ENCODE data around the gene GNAL. TPM values are rescaled to one million over a fixed set of nuclear protein-coding genes. Genes with fewer than 3 reads are reported as not detected.
"Not testable (repeated sequence)": the region's sequence is repeated elsewhere in the genome, so short reads cannot be mapped to it uniquely, and the experiment has no call there.

GNAL gene
- polyA plus RNA-seq, 1 donor = 1.1 TPM

DNA sequence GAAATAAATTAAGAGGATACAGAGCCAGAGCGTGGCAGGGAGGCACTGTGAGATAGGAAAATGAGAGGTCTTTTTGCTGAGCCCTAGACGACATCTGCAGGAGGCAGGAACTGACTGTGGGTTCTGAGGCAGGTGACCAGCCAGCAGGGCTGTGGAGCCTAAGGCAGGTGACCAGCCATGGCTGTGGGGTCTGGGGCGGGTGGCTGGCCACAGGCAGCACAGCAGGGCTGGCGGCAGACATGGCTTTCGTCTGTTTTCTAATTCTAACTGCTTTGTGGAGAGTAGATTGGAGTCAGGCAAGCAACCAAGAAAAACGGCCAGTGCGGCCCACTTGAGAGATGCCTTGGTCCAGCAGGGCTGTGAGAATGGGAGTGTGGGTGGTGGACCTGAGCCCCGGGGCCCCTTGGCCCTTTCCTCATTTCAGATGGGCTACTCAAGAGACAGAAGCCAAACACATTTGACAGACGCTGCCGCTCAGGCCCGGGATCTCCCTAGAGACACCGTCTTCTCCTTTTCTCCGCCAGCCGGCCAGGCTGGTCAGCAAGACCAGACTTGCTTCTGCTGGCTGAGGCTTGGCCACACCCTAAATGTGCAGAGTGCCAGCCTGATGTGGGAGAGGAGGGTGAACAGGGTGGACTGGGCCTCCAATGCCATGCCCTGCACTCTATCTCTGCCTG lies 19.7 kb upstream of the GNAL start:
- DNase-seq (ENCODE audit: low read depth) = no peak

DNA sequence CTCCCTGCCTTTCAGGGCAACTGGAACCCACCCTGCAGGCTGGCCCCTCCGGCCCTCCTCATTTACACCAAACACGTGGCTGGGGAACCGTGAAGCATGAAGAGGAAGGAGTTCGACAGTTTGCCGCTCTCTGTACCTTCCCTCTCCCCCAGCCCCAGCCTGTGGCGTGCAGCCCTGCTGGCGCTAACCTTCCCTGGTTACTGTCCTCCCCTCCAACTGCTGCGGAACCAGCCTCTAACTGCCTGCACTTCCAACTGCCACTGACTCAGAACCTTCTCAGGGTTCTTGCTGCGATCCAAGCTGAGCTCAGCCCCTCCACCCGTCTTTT lies 19.2 kb upstream of the GNAL start:
- no peak for DNase-seq (ENCODE audit: low read depth)

DNA sequence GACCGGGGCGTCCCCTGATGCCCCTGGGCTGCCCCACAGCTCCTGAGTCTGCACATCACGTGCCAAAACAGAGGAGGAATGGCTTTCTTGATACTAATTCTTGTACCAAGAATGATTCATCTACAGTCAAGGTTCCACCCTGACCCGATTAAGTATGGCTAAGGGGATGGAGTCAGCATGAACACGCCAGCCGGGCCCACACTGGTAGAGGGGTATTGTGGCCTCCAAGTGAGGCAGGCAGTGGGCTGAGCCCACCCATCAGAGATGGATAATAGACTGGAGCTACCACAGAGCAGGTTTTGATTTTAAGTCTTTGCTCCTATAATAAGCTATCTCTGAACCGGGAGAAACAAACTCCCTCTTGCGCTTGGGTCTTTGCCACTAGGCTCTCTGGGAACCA lies 17.9 kb upstream of the GNAL start:
- DNase-seq (ENCODE audit: low read depth) = no peak

DNA sequence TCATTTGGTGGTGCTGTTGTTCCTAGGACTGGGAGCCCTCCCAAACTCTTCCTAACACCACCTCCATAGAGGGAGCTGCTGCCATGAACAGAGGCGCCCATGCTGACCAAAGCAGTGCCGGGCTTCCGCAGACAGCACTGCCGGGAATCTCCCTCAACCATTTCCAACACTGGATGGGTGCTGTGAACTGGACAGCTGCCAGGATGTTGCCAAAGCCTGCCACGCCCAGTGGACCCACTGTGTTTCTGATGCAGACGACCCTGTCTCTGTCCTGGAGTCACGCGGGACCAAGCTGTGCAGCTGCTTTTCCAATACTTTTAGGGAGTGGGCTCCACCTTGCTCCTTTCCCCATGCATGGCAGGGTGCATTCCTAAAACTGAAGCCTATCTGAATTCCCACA lies 16.9 kb upstream of the GNAL start:
- no peak for DNase-seq (ENCODE audit: low read depth)

DNA sequence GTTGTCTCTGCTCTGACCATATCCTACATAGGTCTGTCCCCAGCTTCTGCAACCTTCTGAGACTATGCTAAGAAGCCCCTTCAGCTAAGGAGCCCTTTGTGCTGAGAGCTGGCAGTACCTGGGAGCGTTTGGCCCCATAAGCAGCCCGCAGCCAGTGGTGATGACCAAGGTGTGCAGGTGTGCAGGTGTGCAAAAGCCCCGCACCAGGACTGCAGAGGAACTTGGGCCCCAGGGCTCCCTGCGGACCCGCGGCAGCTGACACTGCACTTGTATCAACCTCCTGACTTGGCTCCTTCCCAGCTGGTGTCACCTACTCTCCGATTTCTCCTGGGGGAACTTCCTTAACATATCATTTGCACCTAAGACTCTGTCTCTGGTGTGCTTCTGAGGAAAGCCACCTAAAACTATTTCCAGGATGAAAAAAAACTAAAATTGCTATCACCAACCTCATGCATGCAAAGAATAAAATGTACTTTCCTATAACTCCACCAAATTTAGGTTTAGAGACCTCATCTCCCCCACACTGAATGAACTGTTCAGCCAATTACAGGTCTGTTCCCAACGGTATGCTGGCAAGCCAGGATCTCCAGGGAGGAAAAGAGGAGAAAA lies 16.1 kb upstream of the GNAL start:
- no peak for DNase-seq (ENCODE audit: low read depth)

DNA sequence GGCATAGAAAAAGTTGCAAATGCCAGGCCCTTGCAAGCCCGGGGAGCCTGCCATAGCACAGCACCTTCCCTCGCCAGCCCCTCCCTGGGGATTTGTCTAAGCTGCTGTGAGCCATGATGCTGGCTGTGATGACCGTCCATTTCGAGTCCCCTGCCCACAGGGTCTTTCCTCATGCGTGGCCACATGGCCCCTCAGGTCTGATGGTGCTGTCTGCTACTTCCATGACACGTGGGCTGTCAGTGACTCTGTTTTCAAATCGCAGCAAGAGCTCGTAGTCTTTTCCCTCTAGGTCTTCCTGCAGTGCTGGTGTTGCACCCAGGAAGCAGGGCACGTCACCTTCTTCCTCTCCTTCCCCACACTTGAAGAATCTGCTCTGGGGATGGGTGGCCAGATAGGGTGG lies 15.5 kb upstream of the GNAL start:
- no peak for DNase-seq (ENCODE audit: low read depth)

DNA sequence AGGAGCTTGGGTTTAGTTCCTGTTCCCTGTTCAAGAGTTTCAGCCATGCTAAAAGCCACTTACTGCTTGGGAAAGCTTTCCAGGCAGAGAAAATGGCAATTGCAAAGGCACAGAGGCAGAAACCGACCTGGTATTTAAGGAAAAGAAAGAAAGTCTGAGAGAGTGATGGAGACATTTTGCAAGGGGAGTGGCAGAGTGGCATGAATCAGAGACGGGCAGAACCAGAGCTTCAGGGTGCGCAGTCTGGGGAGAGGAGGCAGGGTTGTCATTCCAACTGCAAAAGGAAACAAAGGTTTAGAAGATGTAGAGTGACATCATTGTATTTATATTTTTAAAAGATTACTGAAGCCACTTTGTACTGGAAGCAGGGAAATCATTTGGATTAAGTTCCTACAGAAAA lies 14.9 kb upstream of the GNAL start:
- no peak for DNase-seq (ENCODE audit: low read depth)

DNA sequence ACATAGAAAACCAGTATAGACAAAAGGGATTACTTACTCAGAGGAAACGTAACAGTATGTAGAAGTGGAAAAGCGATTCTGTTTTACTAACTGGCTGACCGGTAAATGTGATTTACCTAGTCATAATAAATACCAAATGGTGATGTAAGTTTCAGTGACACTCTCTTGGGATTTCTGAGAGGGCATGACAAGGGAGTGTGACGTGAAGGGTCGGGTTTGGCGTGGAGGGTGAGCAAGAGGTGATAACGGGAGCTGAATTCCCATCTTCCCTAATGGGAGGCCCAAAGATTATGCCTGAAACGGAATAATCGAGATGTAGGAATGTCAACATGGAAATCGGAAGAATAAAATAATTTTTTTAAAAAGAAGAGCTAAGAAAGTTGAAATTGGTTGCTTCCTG lies 12.7 kb upstream of the GNAL start:
- DNase-seq (ENCODE audit: low read depth) = no peak

DNA sequence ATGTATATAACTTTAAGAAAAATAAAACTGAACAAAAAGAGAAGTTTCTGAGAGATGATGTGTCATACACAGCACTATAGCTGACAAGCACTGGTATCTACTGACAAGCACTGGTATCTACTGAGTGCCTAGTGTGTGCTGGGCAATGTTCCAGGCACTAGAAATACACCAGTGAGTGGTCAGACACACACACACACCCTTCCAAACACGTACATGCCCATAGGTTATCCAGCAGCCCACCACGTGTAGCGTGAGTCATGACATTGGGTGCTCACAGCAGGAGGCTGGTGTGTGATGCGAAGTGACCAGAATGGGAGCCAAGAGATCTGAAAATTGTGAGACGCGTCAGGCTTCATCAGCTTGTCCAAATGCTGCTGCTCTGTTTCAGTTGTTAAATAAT lies 12.2 kb upstream of the GNAL start:
- DNase-seq (ENCODE audit: low read depth) = no peak

DNA sequence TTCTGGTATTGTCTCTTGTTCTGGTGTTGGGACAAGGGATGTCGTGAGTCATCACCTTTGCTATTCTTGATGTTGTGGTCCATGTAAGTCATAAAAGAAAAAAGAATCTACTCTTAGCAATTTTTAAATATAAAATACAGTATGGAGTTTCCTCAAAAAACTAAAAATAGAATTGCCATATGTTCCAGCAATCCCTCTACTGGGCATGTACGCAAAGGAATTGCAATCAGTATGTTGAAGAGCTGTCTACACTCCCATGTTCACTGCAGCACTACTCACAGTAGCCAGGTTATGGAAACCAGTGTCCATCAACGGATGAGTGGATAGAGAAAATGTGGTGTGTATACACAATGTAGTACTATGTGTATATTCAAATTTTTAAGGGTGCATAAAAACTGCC lies 10.9 kb upstream of the GNAL start:
- no peak for DNase-seq (ENCODE audit: low read depth)

DNA sequence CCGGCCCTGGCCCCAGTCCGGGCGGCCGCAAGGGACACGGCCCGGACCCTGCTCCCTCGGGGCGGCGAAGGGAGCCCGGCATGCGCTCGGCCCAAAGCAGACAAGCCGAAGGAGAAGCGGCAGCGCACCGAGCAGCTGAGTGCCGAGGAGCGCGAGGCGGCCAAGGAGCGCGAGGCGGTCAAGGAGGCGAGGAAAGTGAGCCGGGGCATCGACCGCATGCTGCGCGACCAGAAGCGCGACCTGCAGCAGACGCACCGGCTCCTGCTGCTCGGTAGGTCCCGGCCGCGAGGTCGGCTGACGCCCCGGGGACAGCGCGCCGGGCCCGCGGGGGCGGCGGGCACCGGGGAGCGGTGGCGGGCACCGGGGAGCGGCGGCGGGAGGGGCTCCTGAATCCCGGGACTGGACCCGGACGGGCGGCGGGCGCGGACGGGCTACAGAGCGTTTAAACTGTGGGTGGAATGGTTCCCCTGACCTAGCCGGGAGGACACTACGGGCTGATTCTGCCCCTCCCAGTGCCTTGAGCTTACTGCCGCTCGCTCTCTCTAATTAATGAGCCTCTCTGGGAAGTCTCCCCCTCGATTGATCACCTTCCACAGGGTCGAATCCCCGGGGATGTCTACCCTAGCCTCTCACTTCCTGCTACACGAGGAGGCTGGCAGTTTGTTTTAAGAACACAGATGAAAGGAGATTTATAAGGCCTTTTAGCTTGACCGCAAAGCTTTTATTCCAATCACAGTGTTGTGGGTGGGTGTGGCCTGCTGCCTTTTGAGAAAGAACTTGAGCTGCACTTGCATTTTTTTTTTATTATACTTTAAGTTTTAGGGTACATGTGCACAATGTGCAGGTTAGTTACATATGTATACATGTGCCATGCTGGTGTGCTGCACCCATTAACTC lies 853 bp downstream of the GNAL start:
- DNase-seq (ENCODE audit: low read depth) = no peak

DNA sequence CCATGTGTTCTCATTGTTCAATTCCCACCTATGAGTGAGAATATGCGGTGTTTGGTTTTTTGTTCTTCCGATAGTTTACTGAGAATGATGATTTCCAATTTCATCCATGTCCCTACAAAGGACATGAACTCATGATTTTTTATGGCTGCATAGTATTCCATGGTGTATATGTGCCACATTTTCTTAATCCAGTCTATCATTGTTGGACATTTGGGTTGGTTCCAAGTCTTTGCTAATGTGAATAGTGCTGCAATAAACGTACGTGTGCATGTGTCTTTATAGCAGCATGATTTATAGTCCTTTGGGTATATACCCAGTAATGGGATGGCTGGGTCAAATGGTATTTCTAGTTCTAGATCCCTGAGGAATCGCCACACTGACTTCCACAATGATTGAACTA lies 1.6 kb downstream of the GNAL start:
- DNase-seq (ENCODE audit: low read depth) = not testable (repeated sequence)

DNA sequence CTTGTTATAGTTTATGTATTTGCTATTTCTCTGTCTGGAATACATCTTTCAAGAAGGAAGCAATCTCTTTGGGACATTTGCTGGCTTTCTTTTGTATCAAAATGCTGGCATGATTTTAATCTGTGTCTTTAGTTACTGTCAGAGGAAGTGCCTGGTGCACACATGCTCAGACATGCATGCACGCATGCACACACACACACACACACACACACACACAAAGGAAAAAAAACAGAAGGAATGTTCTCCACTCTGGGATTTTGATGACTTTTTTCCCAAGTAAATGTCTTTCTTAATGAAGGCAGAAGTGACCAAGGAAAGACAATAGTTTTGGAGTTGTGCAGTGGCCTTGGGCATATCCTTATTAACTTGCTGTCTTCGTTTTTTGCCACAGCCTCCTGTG lies 6.7 kb downstream of the GNAL start:
- DNase-seq (ENCODE audit: low read depth) = no peak

DNA sequence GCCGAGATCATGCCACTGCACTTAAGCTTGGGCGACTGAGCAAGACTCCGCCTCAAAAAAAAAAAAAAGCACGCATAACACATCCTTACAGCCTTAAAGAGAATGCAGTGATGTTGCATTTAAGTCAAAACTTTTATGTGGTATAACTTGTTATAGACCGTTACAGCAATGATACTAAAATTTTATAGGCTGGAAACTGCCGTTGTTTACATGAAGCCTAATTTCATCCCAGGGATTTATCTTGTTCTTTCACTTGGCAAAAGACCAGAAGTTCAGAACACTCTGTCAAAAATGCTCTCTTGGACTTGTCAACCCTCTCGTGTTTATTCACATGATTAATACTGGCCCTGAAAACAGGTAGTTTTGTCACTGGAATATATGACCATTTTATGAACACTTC lies 7.4 kb downstream of the GNAL start:
- no peak for DNase-seq (ENCODE audit: low read depth)

DNA sequence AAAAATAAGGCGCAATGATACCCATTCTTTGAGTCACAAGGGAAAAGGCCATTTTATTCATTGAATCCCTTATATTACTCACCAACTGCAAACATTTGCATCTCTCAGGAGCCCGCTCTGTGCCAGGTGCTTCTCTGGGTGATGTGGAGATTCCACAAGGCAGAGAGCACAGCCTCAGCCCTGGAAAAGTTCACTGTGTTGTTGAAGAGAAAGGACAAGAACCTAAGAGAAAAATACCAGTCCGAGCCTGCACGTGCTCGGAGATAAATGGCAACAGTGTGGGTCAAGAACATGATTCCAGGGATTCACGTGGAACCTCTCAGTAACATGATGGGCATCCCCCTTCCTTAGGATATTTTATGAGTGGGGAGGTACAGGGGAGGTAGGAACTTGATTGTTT lies 11.8 kb downstream of the GNAL start:
- DNase-seq (ENCODE audit: low read depth) = no peak

DNA sequence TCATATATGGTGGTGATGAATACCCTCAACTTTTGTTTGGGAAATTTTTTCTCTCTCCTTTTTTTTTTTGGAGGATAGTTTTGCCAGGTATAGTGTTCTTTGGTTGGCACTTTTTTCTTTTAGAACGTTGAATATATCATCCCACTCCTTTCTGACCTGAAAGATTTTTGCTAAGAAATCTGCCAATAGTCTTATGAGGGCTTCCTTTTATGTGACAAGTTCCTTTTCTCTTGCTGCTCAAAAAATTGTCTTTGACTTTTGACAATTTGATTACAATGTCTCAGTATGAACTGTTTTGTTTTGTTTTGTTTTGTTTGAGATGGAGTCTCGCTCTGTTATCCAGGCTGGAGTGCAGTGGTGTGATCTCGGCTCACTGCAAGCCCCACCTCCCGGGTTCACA lies 21.5 kb downstream of the GNAL start:
- DNase-seq (ENCODE audit: low read depth) = no peak

DNA sequence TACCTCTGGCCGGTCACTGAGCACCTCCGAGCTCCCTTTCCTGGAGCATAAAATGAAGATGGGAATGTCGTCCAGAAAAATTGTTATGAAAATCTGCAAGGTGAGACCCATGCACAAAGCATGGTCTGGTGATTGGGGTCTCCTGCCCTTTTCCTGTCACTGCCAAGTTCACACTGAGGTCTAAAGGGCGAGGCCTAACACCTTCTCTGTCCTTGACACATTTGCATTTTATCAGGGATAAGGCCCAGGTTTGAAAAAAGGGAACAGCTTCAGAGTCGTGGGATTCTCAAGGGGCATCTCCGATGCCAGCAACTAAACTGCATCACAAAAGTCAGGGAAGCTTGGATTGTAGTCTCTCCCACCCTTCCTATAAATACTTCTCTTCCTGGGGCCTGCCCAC lies 24.7 kb downstream of the GNAL start:
- DNase-seq (ENCODE audit: low read depth) = no peak

DNA sequence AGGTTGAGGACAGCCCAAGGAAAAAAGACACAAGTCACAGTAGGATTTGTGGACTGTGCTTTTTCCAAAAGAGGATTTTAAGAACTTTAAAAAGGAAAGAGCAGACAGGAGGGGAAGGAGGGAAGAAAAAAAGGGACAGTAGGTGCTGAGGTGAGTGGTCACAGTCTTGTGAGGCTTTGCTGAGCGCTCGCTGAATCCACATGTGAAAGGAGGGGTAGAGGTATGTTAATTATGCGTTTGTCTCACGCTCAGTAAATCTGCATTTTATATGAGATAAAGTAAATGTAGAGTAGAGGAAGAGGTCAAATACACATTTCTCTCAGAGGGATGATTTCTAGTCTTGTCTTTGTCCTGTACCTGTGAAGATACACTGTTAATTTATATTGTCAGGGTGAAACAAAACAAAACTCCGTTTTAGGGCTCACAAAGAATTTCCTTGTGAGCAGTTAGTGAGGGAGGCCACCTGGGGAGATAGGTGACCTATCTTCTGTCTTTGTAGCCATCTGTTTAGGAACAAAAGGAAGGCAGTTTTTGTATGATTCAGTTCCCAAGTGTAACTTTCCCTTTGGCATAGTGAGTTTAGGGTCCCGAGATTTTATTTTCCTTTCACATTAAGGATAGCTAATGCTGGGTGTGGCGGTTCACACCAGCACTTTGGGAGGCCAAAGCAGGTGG lies 25.3 kb downstream of the GNAL start:
- DNase-seq (ENCODE audit: low read depth) = no peak

DNA sequence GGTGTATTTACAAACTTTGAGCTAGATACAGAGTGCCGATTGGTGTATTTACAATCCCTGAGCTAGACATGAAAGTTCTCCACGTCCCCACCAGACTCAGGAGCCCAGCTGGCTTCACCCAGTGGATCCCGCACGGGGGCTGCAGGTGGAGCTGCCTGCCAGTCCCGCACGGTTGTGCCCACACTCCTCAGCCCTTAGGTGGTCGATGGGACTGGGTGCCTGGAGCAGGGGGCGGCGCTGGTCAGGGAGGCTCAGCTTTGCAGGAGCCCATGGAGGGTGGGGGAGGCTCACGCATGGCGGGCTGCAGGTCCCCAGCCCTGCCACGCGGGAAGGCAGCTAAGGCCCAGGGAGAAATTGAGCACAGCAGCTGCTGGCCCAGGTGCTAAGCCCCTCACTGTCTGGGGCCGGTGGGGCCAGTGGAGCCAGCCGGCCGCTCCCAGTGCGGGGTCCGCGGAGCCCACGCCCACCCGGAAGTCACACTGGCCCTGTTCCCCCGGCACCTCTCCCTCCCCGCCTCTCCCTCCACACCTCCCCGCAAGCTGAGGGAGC lies 27.8 kb downstream of the GNAL start:
- DNase-seq (ENCODE audit: low read depth) = not testable (repeated sequence)

DNA sequence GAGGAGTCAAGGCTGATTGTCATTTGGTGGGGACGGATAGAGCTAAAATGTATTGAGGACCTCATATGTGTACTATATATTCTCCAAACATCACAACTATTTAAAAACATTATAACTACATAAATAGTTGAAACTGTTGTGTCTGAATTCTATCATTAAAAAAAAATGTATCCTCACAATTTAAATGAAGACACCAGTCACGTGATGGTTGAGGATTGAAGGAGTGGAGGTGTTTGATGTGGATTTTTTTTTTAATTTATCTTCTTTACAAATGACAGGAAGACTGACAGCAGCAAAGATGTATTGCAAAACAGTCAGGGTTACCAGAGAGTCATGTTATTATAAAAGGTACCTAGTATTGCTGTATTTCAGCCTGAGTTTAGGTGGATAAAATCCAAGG lies 30.0 kb downstream of the GNAL start:
- DNase-seq (ENCODE audit: low read depth) = no peak

DNA sequence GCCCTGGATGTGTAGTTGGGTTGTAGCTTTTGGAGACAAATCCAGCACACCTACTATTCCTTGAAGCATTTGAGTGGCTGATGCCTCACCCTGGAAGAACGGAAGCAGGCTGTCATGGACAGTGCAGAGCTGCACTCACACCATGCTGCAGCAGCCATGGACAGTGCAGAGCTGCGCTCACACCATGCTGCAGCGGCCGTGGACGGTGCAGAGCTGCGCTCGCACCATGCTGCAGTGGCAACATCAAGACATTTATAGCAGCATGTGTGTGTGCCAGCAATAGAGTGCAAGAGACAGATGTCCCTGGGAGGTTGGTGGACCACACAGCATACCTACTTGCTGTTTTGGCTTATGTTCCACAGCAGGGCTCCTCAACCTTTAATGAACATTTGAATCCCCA lies 30.6 kb downstream of the GNAL start:
- no peak for DNase-seq (ENCODE audit: low read depth)

DNA sequence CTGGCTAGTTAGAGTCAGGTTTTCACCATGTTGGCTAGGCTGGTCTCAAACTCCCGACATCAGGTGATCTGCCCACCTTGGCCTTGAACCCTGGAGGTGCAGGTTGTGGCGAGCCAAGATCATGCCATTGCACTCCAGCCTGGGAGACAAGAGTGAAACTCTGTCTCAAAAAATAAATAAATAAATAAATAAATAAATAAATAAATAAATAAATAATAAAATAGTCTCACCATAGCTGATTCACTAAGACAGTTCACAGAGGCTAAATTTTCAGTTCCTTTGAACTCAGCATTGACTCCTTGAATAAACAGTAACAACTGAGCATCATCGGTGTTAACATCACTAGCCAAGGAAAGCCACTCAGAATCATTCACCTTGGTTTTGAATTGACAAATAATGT lies 32.7 kb downstream of the GNAL start:
- DNase-seq (ENCODE audit: low read depth) = no peak
